Measurements from ENCODE around the gene DMC1.

DMC1 gene

DNA sequence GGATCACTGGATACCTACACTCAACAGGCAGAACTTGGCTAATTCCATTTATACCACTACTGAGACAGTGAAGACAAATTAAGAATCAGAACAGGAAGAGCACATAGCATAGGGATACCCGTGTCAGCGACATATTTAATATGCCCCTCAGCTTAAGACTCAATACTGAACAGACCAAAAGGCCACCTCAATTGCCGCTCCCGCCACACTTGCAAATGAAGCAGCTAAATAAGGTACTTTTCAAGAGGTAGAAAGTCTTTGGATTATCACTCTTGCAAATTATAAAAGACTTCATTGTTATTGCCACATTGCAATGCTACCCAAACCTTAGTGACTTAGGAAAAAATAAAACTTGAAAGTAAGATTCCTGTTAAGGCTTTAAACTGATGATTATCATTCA is 67.0 kb downstream of the DMC1 start:
- DNase-seq (ENCODE audit: low spot score) (no peak), FAIRE-seq (no peak)

- no peak for DNase-seq (ENCODE audit: low spot score)
- no peak for FAIRE-seq
Measured at GRCh38 chr22:38501797-38502672, 67.9 kb downstream of the DMC1 start.

GRCh38 chr22:38497869-38498268 is 72.1 kb downstream of the DMC1 start:
- FAIRE-seq: no peak
- DNase-seq (ENCODE audit: low spot score): no peak

DNA sequence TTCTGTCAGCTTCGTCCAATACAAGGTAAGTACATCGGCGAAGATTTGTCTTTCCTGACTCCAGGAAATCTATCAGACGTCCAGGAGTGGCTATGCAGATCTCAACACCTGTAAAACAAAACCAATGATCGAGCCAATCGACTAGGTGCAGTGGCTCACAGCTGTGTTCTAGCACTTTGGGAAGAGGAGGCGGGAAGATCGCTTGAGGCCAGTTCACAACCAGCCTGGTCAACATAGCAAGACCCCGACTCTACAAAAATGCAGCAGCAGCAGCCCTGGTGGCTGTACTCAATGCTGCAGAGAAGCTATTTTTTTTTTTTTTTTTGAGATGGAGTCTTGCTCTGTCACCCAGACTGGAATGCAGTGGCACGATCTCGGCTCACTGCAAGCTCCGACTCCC is 75.0 kb downstream of the DMC1 start:
- FAIRE-seq (no peak), DNase-seq (ENCODE audit: low spot score) (no peak)

GRCh38 chr22:38494498-38494897 is 75.5 kb downstream of the DMC1 start:
- DNase-seq (ENCODE audit: low spot score) (no peak), FAIRE-seq (no peak)

GRCh38 chr22:38491707-38492348 is 78.2 kb downstream of the DMC1 start:
- FAIRE-seq (no peak), DNase-seq (ENCODE audit: low spot score) (no peak)

- no peak for FAIRE-seq
- DNase-seq (ENCODE audit: low spot score): no peak
Measured at GRCh38 chr22:38490915-38491314, 79.1 kb downstream of the DMC1 start.

DNA sequence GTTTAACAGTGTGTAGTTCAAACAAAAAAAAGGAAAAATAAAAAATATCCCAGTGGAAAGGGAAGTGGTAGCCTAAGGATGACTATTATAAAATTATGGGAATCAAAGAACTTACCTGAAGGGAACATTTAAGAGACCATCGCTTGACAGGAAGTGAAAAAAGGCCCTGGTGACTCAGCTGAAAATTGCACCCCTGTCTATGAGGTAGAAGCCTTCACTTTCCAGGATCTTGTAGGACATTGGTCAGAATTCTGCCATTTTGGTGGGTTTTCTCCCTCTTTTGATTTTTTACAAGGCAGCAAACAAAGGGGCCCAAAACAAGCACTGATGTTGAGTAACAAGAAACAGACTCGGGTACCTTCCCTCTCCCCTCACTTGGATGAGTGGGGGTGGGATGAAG is 79.5 kb downstream of the DMC1 start:
- FAIRE-seq (no peak), DNase-seq (ENCODE audit: low spot score) (no peak)

- DNase-seq (ENCODE audit: low spot score) (no peak), FAIRE-seq (no peak)
Measured at GRCh38 chr22:38489561-38490145, 80.3 kb downstream of the DMC1 start.

GRCh38 chr22:38489142-38489541 is 80.8 kb downstream of the DMC1 start:
- DNase-seq (ENCODE audit: low spot score) (no peak), FAIRE-seq (no peak)

DNA sequence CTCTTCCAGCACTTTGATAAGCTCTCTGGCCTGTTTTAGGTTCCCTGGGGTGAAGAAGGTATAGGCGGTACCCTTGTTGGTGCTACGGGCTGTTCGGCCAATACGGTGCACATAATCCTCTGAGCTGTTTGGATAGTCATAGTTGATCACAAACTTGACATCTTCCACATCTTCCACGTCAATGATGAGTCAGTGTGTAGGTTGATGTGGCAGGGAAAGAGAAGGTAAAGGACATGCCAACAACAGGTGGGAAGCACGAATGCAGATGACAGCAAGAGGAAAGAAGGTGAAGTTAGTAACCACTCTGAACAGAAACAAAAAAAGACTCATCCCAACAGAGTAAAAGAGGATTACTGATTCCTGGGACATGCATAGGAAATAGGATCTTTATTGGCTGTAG is 82.0 kb downstream of the DMC1 start:
- peak; percentile 59 for FAIRE-seq

DNA sequence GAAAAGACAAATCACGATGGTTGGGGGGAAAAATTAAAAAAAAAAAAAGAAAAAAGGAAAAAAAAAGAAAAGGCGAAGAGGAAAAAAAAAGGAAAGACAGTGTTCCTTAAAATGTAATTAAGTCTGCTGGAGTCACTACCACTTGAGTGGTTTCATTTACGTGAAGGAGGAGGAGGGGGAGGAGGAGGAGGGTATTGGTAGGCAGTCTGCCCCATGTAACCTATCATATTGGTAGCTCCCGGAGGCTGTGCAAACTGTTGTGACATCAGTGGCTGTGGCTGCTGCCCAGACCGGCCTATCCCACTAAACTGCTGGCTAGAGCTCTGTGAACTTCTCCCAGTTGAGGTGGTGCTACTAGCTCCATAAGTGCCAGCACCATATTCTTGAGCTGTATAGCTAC is 84.2 kb downstream of the DMC1 start:
- DNase-seq (ENCODE audit: low spot score) (no peak), FAIRE-seq (no peak)

More for the DNA sequence above, 82.0 kb downstream of the DMC1 start:
- DNase-seq (ENCODE audit: low spot score): no peak

DNA sequence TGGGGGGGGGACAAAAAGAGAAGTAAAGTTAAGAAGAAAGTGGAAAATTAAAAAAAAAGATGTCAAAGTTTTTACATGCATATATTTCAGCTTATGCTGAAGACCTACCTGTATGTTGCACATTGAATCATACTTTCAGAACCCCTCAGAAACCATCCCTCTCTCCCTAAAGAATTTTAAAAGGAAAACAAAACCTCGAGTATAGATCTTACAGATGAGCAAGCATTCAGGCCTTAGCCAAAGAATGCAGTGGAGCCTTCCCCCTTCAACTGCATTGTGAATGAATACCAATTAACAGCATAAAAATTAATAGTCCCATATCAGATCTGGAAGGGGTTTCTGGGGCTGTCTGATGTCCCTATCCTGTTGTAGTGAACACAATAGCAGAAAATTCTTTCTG is 85.7 kb downstream of the DMC1 start:
- FAIRE-seq (no peak), DNase-seq (ENCODE audit: low spot score) (no peak)

DNA sequence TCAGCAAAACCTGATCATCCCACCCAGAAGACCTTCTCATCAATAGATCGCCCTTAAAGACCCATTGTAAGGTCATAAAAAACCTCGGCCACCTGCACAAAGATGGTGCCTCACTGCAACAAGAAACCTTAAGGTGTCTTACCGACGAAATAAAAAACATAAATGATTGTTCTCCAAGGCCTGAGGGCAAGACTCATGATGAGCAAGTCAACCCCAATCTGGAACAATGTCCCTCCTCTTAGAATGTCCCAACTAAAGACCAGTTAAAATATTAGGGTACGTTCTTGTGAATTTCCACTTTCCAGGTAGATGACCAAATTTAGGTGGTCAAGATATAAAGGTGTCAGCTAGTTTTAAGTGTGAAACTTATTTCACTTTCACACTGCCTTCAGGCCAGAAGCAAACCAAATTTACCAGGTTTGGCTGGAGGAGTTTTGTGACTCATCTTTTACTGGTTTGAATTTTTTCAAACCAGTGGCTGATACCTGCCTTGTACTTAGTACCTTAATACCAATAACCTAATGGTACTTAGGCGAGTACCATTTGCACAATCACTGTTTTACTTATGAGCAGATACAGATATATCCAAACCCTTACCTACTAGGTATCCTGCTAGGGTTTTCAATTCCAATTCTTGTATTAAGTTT is 87.2 kb downstream of the DMC1 start:
- DNase-seq (ENCODE audit: low spot score) (no peak), FAIRE-seq (no peak)

DNA sequence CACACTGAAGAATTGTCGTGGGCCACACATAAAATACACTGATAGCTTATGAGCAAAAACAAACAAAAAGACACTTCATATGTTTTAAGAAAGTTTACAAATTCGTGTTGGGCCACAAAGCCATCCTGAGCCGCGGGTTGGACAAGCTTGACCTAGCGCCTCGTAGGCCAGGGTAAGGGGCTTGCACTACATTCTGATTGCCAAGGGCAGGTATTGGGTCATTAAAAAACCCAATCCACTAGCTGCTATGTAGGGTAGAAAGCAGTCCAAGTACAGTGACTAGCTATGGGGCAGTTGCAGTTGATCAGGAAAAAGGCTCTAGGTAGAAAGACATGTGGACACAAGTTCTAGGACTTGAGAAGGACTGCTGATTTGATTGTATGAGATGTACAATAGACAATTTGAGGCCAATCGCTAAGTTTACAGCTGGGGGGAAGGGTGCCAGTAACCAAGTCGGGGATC is 88.1 kb downstream of the DMC1 start:
- DNase-seq (ENCODE audit: low spot score) (no peak), FAIRE-seq (no peak)

DNA sequence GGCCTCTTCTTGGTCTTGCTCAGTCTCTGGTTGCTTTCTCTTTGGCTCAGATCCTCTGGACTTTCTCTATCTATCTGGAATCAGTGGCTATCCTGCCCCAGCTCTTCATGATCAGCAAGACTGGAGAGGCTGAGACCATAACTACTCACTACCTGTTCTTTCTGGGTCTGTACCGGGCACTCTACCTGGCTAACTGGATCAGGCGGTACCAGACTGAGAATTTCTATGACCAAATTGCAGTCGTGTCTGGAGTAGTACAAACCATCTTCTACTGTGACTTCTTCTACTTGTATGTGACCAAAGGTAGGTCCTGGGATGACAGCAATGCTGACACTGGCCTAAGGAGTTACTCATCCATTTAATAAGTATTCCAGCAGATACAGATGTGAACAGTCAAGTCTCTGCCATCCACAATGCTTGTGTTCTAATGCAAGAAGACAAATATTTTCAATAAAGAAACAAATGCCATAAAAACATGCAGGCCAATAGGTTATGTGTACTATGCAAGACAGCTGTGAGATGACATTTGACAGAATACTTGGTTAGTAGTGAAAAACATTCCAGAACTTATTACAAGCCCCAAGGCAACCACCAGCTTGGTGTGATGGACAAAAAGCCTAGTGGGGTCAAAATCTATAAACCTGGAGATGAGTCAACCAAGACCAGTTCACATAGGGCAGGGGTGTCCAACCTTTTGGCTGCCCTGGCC is 88.7 kb downstream of the DMC1 start:
- FAIRE-seq: no peak
- no peak for DNase-seq (ENCODE audit: low spot score)

- no peak for DNase-seq (ENCODE audit: low spot score)
- no peak for FAIRE-seq
Measured at GRCh38 chr22:38479096-38479837, 90.7 kb downstream of the DMC1 start.

GRCh38 chr22:38477585-38477984 is 92.4 kb downstream of the DMC1 start:
- DNase-seq (ENCODE audit: low spot score): no peak
- FAIRE-seq: no peak

GRCh38 chr22:38474003-38474607 is 95.9 kb downstream of the DMC1 start:
- no peak for DNase-seq (ENCODE audit: low spot score)
- FAIRE-seq: no peak

- FAIRE-seq (no peak), DNase-seq (ENCODE audit: low spot score) (no peak)
Measured at GRCh38 chr22:38471237-38471636, 98.7 kb downstream of the DMC1 start.

All from urothelium cell line (cell line).